CD8-positive, alpha-beta memory T cell (primary cell): ENCODE data around the gene GNG14. TPM values are rescaled to one million over a fixed set of nuclear protein-coding genes. Genes with fewer than 3 reads are reported as not detected.

Experiments used
- CTCF ChIA-PET: fragments of 350-600 bp; sonication (Branson Sonifier 250); formaldehyde crosslinking; loops from one replicate; lab custom pipeline; 2021; ENCODE audit warnings: antibody characterized with exemption; lab: Charles Lee
- POLR2A ChIA-PET: fragments of 350-600 bp; sonication (Branson Sonifier 250); formaldehyde crosslinking; loops from one replicate; lab custom pipeline; 2021; ENCODE audit warnings: antibody characterized with exemption; lab: Charles Lee
- DNase-seq, 5 donors: peaks; one replicate each; pipeline versions ENCODE4 v3.0.0 to v3.0.0-alpha.2; 2020 to 2022; ENCODE audit warnings: mixed read lengths in 1 of 5
- H3K27ac ChIP-seq: one replicate; pipeline ENCODE4 v1.7.0; 2013; ENCODE audit warnings: low read depth, mild to moderate bottlenecking, low read length, moderate library complexity
- H3K27me3 ChIP-seq: 2 replicates; pipeline ENCODE4 v1.7.0; 2013; ENCODE audit warnings: low read length, mild to moderate bottlenecking; ENCODE audit not compliant: insufficient read depth, poor library complexity, severe bottlenecking
- H3K36me3 ChIP-seq: 2 replicates; pipeline ENCODE4 v1.7.0; 2013; ENCODE audit warnings: mild to moderate bottlenecking, low read length, moderate library complexity; ENCODE audit not compliant: insufficient read depth
- H3K4me1 ChIP-seq: 2 replicates; pipeline ENCODE4 v1.7.0; 2013; ENCODE audit warnings: mild to moderate bottlenecking, low read length, moderate library complexity; ENCODE audit not compliant: insufficient read depth
- H3K4me3 ChIP-seq: 2 replicates; pipeline ENCODE4 v1.7.0; 2013; ENCODE audit warnings: mild to moderate bottlenecking, low read length
- H3K9me3 ChIP-seq: 2 replicates; pipeline ENCODE4 v1.7.0; 2013; ENCODE audit warnings: mild to moderate bottlenecking, low read length
- H3K27ac Mint-ChIP-seq, 8 donors: one replicate each; pipeline ENCODE4 v1.8.0; 2020 to 2021; ENCODE audit warnings: mixed read lengths in 8 of 8, mild to moderate bottlenecking in 6 of 8, inconsistent platforms in 3 of 8, moderate library complexity in 3 of 8
- H3K27me3 Mint-ChIP-seq, 2 donors: one replicate each; pipeline ENCODE4 v1.8.0; 2020 to 2021; ENCODE audit warnings: mixed read lengths in 2 of 2, mild to moderate bottlenecking in 1 of 2, moderate library complexity in 1 of 2
- H3K36me3 Mint-ChIP-seq, 3 donors: one replicate each; pipeline ENCODE4 v1.8.0; 2020 to 2021; ENCODE audit warnings: mixed read lengths in 3 of 3, inconsistent platforms in 1 of 3, mild to moderate bottlenecking in 1 of 3
- H3K4me1 Mint-ChIP-seq, 3 donors: one replicate each; pipeline ENCODE4 v1.8.0; 2020 to 2021; ENCODE audit warnings: mixed read lengths in 3 of 3, inconsistent platforms in 1 of 3, mild to moderate bottlenecking in 1 of 3
- H3K4me3 Mint-ChIP-seq, 7 donors: one replicate each; pipeline ENCODE4 v1.8.0; 2020 to 2021; ENCODE audit warnings: mixed read lengths in 7 of 7, mild to moderate bottlenecking in 6 of 7, moderate library complexity in 4 of 7, inconsistent platforms in 2 of 7
- H3K9me3 Mint-ChIP-seq, 5 donors: one replicate each; pipeline ENCODE4 v1.8.0; 2020 to 2022; ENCODE audit warnings: mixed read lengths in 5 of 5, mild to moderate bottlenecking in 3 of 5, moderate library complexity in 2 of 5, inconsistent platforms in 1 of 5
- polyA plus RNA-seq: library from polyadenylated mRNA; unstranded; fragments of 300-500 nt; fragmentation: Illumina TruSeq; gene quantifications from one replicate; pipeline ENCODE4 v1.2.3, GENCODE V29; 2021
- total RNA-seq, 2 experiments: library from RNA; stranded (reverse); gene quantifications; one replicate each; pipeline ENCODE4 v1.2.3, GENCODE V29; 2021

GNG14 gene
- total and polyA plus RNA-seq, 3 experiments from 2014 or later, result not detected

- no peaks in the 10 kb centered on the region for H3K9me3 ChIP-seq
- Mint-ChIP-seq H3K27me3 (no peaks in the 10 kb centered on the region), H3K4me3 (no peak overlapping the region), H3K36me3 (peaks cover 0 to 1% (median 0%) of the 10 kb centered on the region in 3 donors), H3K27ac (no peak overlapping the region), H3K4me1 (no peaks in the 10 kb centered on the region), H3K9me3 (no peaks in the 10 kb centered on the region)
- no peak overlapping the region for H3K4me3 ChIP-seq
- ChIA-PET POLR2A (no interaction called here), CTCF (interaction anchor here (1.0 kb wide), 1 partner anchor 9 kb away, joined by 3 read pairs; no protein-coding TSS in a partner anchor)
- no peak for DNase-seq
- no peak overlapping the region for H3K27ac ChIP-seq
- H3K27me3 ChIP-seq, result no peaks in the 10 kb centered on the region
- H3K4me1 ChIP-seq, result no peaks in the 10 kb centered on the region
- H3K36me3 ChIP-seq, result no peaks in the 10 kb centered on the region
Measured at GRCh38 chr19:12689581-12690216, 1.9 kb downstream of the GNG14 start.

- Histone ChIP-seq H3K9me3 (no peaks in the 10 kb centered on the region), H3K27ac (no peak overlapping the region), H3K36me3 (no peaks in the 10 kb centered on the region), H3K4me1 (peaks cover 12% of the 10 kb centered on the region), H3K4me3 (no peak overlapping the region), H3K27me3 (no peaks in the 10 kb centered on the region)
- H3K4me3 Mint-ChIP-seq, result no peak overlapping the region
- H3K27me3 Mint-ChIP-seq, result peaks cover 0 to 3% of the 10 kb centered on the region in 2 donors
- H3K36me3 Mint-ChIP-seq, result peaks cover 0 to 4% (median 0%) of the 10 kb centered on the region in 3 donors
- H3K4me1 Mint-ChIP-seq, result peaks cover 8 to 11% (median 8%) of the 10 kb centered on the region in 3 donors
- no peaks in the 10 kb centered on the region for H3K9me3 Mint-ChIP-seq
- ChIA-PET POLR2A (no interaction called here), CTCF (no interaction called here)
- no peak overlapping the region for H3K27ac Mint-ChIP-seq
- DNase-seq, result no peak
Measured at GRCh38 chr19:12692960-12693359, 5.2 kb downstream of the GNG14 start.

DNA sequence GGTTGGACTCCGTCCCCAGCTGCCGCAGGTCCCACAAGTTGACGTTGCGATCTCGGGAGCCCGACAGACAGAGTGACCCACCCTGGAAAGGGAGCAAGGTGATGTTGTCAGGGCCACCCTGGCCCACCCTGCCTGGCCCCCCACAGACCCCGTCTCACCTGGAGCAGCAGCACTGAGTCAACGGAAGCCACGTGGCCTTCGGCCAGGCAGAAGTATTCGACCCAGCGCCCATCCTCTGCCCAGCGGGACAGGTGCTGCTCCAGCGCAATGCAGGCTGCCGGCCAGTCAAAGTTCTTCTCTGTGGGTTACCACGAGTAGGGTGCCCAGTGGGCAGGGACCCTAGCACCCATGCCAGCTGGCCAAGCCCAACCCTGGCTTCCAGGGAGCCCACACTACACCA lies 6.8 kb downstream of the GNG14 start:
- ChIA-PET POLR2A (no interaction called here), CTCF (interaction anchor here (1.1 kb wide), 1 partner anchor 9 kb away, joined by 3 read pairs; no protein-coding TSS in a partner anchor)
- no peak for DNase-seq
- H3K36me3 ChIP-seq, result no peaks in the 10 kb centered on the region
- H3K27ac ChIP-seq, result no peak overlapping the region
- Mint-ChIP-seq H3K4me3 (peak overlapping the region in 5 of 7 donors; percentile 43 to 82 (median 47)), H3K9me3 (no peaks in the 10 kb centered on the region), H3K27me3 (peaks cover 0 to 3% of the 10 kb centered on the region in 2 donors), H3K4me1 (peaks cover 10 to 15% (median 12%) of the 10 kb centered on the region in 3 donors), H3K27ac (no peak overlapping the region), H3K36me3 (peaks cover 0 to 7% (median 0%) of the 10 kb centered on the region in 3 donors)
- no peaks in the 10 kb centered on the region for H3K9me3 ChIP-seq
- H3K4me3 ChIP-seq, result no peak overlapping the region
- H3K27me3 ChIP-seq, result no peaks in the 10 kb centered on the region
- H3K4me1 ChIP-seq, result peaks cover 12% of the 10 kb centered on the region

GRCh38 chr19:12695096-12695495 lies 7.3 kb downstream of the GNG14 start:
- Mint-ChIP-seq H3K9me3 (no peaks in the 10 kb centered on the region), H3K36me3 (peaks cover 0 to 8% (median 0%) of the 10 kb centered on the region in 3 donors), H3K4me1 (peaks cover 10 to 15% (median 12%) of the 10 kb centered on the region in 3 donors), H3K4me3 (peak overlapping the region in 6 of 7 donors; percentile 14 to 82 (median 46)), H3K27ac (peak overlapping the region in 1 of 8 donors; percentile 17), H3K27me3 (peaks cover 0 to 3% of the 10 kb centered on the region in 2 donors)
- no peaks in the 10 kb centered on the region for H3K9me3 ChIP-seq
- POLR2A ChIA-PET, result no interaction called here
- no peak overlapping the region for H3K27ac ChIP-seq
- no peaks in the 10 kb centered on the region for H3K36me3 ChIP-seq
- H3K27me3 ChIP-seq, result no peaks in the 10 kb centered on the region
- peak overlapping the region; percentile 58 for H3K4me3 ChIP-seq
- no peak for DNase-seq
- CTCF ChIA-PET, result interaction anchor here (1.1 to 1.6 kb wide), 2 partner anchors 9 to 13 kb away, joined by 3 to 5 read pairs; partner anchors contain the start of gene DHPS
- H3K4me1 ChIP-seq, result peaks cover 12% of the 10 kb centered on the region

- DNase-seq, result no peak
- no peak overlapping the region for H3K27ac ChIP-seq
- peak overlapping the region; percentile 58 for H3K4me3 ChIP-seq
- H3K27ac Mint-ChIP-seq, result peak overlapping the region in 5 of 8 donors; percentile 60 to 85 (median 71)
- H3K4me1 ChIP-seq, result peaks cover 12% of the 10 kb centered on the region
- H3K27me3 Mint-ChIP-seq, result peaks cover 0 to 3% of the 10 kb centered on the region in 2 donors
- H3K9me3 ChIP-seq, result no peaks in the 10 kb centered on the region
- no peaks in the 10 kb centered on the region for H3K9me3 Mint-ChIP-seq
- no peaks in the 10 kb centered on the region for H3K27me3 ChIP-seq
- ChIA-PET CTCF (interaction anchor here (1.1 to 1.6 kb wide), 2 partner anchors 10 to 14 kb away, joined by 3 to 5 read pairs; partner anchors contain the start of gene DHPS), POLR2A (interaction anchor here (1.0 to 2.4 kb wide), 3 partner anchors 14 to 39 kb away, joined by 4 to 9 read pairs (median 9); partner anchors contain the start of genes DHPS and TRIR)
- H3K36me3 Mint-ChIP-seq, result peaks cover 0 to 10% (median 0%) of the 10 kb centered on the region in 3 donors
- peak overlapping the region; percentile 64 to 98 (median 79) for H3K4me3 Mint-ChIP-seq
- H3K36me3 ChIP-seq, result no peaks in the 10 kb centered on the region
- peaks cover 10 to 15% (median 12%) of the 10 kb centered on the region in 3 donors for H3K4me1 Mint-ChIP-seq
Measured at GRCh38 chr19:12695514-12695913, 7.7 kb downstream of the GNG14 start.

- peaks cover 0 to 14% (median 0%) of the 10 kb centered on the region in 3 donors for H3K36me3 Mint-ChIP-seq
- POLR2A ChIA-PET, result interaction anchor here (0.5 to 2.4 kb wide), 7 partner anchors 14 to 772 kb away, joined by 3 to 11 read pairs (median 7); partner anchors contain the start of genes DHPS and TRIR
- H3K27me3 Mint-ChIP-seq, result peaks cover 0 to 3% of the 10 kb centered on the region in 2 donors
- Histone ChIP-seq H3K4me1 (peaks cover 12% of the 10 kb centered on the region), H3K27ac (peak overlapping the region; percentile 79), H3K4me3 (peak overlapping the region; percentile 58), H3K36me3 (no peaks in the 10 kb centered on the region), H3K27me3 (no peaks in the 10 kb centered on the region), H3K9me3 (no peaks in the 10 kb centered on the region)
- H3K4me3 Mint-ChIP-seq, result peak overlapping the region; percentile 87 to 98 (median 92)
- H3K9me3 Mint-ChIP-seq, result no peaks in the 10 kb centered on the region
- peak overlapping the region in 6 of 8 donors; percentile 60 to 98 (median 78) for H3K27ac Mint-ChIP-seq
- CTCF ChIA-PET, result interaction anchor here (0.8 to 1.6 kb wide), 4 partner anchors 11 to 64 kb away, joined by 3 to 5 read pairs (median 4); partner anchors contain the start of gene DHPS
- DNase-seq, result no peak
- H3K4me1 Mint-ChIP-seq, result peaks cover 10 to 15% (median 12%) of the 10 kb centered on the region in 3 donors
Measured at GRCh38 chr19:12695997-12696365, 8.2 kb downstream of the GNG14 start.

DNA sequence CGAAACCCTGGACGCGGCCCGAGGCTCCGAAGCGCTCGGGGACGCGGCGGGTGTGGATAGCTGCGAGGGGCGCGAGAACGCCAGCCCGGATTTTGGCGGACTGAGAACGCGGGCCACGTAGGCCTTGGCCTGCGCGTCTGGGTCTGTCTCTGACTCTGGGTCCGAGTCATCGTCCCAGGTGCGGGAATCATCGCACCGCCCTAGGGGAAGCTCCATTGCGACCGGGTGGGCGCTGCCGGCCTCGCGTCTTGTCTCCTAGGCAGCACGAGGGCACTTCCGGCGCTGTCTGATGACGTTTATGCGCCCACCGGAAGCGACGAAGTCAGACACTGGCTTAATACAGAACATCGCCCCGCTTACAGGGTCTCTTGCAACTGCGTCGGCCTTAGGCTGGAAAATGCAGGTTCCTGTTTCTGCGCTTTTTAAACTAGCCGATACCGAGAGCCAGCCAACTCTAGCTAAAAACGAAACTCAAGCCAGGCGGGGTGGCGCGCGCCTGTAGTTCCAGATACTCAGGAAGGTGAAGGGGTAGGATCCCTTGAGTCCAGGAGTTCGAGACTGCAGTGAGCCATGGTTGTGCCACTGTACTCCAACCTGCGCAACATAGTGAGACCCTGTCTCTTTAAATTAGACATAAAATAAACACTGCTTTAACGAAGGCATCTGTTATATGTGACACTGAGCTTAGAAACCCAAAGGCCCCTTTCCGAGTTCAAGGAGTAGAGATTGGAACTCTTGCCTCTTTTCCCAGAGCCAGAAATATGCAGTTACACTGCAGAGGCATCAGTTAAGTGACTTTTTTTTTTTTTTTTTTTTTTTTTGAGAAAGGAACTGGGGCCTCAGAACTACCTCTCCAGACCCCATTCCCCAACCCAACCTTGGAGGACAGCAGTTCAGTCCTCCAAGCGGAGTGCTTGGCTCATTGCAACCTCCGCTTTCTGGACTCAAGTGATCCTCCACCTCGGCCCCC lies 8.9 kb downstream of the GNG14 start, which contains the start of gene FBXW9:
Gene FBXW9, minus strand, starts transcription at position 266 of the 970 bp plus-strand sequence. Its CDS starts 50 bp downstream, at position 216.
- no peaks in the 10 kb centered on the region for H3K9me3 ChIP-seq
- H3K4me3 Mint-ChIP-seq, result peak within 1 kb of the TSS; percentile 87 to 98 (median 92)
- H3K36me3 ChIP-seq, result no peaks in the 10 kb centered on the region
- CTCF ChIA-PET, result interaction anchor here (0.8 to 1.6 kb wide), 7 partner anchors 11 to 64 kb away, joined by 3 to 5 read pairs (median 4); partner anchors contain the start of genes DHPS and TRIR
- POLR2A ChIA-PET, result interaction anchor here (0.5 to 2.4 kb wide), 9 partner anchors 12 to 773 kb away, joined by 3 to 11 read pairs (median 4); partner anchors contain the start of genes DHPS and TRIR
- H3K27ac Mint-ChIP-seq, result peak within 1 kb of the TSS; percentile 93 to 99 (median 96)
- H3K4me1 ChIP-seq, result peaks cover 12% of the 10 kb centered on the region
- peaks cover 0 to 21% (median 0%) of the 10 kb centered on the region in 3 donors for H3K36me3 Mint-ChIP-seq
- no peaks in the 10 kb centered on the region for H3K27me3 ChIP-seq
- peak within 1 kb of the TSS; percentile 79 for H3K27ac ChIP-seq
- peaks cover 0 to 3% of the 10 kb centered on the region in 2 donors for H3K27me3 Mint-ChIP-seq
- DNase-seq, result peak; percentile 91 to 98 (median 96)
- H3K4me1 Mint-ChIP-seq, result peaks cover 10 to 15% (median 12%) of the 10 kb centered on the region in 3 donors
- H3K4me3 ChIP-seq, result peak within 1 kb of the TSS; percentile 58
- H3K9me3 Mint-ChIP-seq, result no peaks in the 10 kb centered on the region
